Activated CD4-positive, alpha-beta T cell treated with anti-CD3 and anti-CD28 coated beads, Interleukin-2, Interleukin-6, amounts not matched to agents 100 ng/mL and 50 ng/mL, durations not matched to agents 16 hours and 8 hours (primary cell): ENCODE results near the gene VWCE.
"Not testable (repeated sequence)": the region's sequence is repeated elsewhere in the genome, so short reads cannot be mapped to it uniquely, and the experiment has no call there.

Experiments
- DNase-seq: peaks from one replicate; pipeline ENCODE4 v3.0.0-alpha.2; 2020

VWCE gene

DNA sequence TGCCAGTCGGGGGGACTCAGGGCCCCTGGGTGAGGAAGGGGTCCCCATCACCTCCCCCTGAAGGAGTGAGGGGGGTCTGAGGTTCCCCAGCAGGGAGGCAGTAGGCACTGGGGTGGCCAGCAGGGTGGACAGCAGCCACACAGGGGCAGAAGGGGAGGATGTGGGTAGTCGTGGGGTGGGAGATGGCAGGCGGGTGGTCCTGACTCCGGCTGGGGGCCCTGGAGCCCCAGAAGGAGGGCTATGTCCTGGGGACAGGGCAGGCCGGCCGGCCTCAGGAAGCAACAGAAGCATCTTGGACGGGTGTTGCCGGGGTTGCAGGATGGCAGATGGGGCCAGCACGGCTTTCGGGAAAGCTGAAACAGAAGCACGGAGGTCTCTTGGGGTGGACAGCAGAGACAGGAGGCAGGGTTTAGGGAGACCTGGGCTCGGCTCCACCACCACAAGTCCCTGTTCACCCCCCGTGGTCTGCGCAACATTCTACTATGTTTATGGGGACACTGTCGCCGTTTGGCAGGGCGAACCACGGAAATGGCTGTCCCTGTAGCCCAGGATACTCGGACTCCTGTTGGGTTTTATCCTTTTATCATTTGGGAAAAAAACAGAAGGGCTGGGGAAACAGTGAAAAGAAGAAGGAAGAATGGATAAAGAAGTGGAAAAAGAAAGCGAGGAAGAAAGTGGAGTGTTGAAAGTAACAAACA is 14.1 kb downstream of the VWCE start:
- DNase-seq, result no peak

DNA sequence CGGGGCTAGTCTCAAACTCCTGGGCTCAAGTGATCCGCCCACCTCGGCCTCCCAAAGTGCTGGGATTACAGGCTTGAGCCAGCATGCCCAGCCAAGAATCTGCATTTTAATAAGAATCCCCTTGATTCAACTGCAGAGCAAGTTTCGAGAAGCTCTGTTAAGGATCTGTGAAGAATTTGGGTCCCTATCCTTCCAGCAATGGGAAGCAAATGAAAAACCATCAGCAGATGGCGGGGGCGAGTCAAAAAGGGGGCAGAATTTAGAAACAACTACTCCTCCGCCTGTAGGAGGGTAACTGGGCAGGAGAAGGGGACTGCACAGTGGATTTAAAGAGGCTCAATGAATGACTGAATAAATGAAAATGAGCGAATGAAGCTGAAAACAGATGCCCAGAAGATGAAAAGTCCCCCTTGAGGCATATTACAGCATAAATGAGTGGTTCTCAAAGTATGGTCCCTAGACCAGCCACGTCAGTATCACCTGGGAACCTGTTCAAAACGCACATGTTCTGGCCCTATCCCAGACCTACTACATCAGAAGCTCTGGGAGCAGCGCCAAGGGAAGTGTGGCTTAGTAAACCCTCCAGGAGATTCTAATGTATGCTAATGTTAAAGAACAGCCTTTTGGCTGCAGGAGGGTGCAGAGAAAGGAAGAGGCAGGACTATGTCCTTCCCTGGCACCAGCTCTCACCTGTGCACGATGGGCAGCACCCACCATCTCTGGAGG is 15.0 kb downstream of the VWCE start:
- DNase-seq, result no peak

DNA sequence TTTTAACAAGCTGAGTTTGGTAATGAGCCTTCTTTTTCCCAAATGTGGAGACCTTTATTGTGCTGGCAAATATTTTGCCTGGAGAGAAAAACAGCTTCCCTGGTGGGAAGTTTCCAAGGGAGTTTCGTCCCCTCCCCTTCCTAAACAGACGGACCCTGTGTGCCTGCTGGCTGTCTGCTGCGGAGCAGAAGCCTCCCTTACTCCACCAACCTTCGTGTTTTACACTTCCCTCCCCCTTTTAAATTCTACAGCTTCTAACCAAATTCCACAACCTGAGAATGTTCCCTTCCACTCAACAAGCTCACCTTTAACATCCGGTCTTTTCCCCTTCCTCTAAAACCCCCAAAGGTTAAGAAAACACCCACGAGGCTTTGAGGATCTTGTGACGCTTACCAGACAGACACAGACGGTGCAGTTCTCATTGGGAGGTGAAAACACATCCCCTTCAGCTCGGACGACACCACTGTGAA is 17.1 kb downstream of the VWCE start:
- DNase-seq, result no peak

DNA sequence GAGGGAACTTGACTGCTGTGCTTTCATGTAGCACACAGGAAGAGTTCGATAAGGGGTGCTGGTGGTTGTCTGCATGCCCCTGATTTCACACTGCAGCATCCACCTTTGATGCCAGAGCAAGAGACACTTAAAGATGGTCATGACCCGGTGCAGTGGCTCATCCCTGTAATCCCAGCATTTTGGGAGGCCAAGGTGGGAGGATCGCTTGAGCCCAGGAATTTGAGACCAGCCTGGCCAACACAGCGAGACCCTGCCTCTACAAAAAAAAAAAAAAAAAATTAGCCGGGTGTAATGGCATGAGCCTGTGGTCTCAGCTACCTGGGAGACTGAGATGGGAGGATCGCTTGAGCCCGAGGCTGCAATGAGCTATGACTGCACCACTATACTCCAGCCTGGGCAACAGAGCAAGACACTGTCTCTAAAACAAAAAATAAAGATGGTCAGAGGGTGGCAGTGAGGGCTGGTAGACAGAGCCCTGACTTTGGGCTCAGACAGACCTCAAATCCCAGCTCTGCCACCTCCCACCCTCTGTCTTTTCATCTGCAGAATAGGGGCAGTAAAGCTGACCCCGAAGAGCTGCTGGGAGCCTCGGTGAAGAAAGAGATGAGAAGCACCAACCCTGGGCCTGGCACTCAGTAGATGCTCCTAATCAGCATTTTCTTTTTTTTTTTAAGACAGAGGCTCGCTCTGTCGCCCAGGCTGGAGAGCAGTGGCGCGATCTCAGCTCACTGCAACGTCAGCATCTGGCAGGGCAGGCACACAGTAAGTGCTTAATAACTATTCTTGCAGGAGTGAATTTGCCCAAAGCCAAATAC is 17.7 kb downstream of the VWCE start:
- DNase-seq, result no peak

DNA sequence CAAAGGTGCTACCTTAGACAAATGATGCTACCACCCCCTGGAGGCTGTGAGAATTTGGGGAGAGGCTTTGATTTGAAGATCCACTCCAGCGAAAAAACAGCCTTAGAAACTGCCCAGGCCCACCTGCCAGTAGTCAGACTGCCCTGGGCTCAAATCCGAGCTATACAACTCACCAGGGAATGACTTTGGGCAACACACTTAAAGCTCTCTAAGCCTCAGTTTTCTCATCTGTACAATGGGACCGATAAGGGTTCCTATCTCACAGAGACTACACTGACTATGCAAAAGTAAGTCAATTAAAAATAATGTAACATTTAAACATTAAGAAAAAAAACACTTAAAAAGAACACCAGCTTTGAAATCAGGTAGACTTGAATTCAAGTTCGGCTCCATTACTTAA is 19.9 kb downstream of the VWCE start:
- no peak for DNase-seq

DNA sequence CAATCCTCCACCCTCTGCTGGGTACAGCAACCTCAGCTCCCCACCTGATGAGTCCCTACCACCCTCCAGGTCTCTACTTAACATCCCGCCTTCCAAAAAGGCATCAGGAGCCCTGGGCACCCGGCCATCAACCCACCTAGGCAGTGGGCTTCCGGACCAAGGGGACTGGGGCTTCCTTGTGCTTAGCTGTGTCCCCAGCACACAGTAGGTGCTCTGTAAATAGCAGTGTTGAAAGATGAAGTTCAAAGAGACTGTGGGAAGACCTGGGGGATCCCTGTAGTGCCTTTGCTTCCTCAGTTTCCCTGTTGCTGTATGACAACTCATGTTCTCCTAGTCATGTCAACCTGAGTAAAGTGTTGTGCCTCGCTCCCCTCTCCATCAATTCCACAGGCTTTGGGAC is 21.0 kb downstream of the VWCE start:
- no peak for DNase-seq

DNA sequence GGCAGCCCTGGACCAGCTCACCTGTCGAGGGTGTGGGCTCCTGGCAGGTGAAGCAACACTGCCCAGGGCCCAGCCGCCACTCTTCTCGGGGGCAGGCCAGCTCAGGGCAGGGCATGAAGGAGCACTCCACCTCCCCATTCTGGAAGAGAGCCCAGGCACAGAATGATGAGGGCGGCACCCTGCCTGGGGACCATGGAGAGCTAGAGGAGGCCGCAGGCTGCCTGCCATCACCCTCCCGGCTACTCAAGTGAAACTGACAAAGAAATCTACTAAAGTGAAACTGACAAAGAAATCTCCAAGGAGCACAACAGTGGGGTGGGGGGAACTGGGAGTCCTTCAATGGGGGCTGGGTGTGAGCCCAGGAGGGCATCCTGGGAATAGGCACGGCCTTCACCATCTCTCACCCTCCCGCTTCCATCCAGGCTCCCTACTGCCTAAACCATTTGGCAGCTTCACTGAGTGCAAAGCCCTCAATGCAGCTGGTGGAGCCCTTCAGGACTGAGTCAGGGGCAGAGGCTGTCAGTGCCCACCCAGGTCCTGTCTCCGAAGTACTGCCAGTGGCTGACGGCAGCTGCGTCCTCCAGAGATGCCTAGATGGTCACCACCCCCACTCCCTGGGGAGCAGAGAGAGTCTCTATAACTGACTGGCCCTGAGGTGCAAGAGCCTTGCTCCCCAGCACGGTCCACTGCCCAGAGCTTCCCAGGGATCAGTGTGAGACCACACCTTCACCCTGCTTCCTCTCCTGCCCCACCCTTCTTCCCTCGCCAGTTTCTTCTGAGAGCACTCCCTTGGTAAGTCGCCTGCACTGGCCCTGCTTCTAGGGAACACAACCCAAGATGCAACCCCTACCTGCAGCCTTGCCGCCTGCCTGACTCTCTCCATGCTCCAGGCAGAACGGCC is 21.7 kb downstream of the VWCE start:
- no peak for DNase-seq

DNA sequence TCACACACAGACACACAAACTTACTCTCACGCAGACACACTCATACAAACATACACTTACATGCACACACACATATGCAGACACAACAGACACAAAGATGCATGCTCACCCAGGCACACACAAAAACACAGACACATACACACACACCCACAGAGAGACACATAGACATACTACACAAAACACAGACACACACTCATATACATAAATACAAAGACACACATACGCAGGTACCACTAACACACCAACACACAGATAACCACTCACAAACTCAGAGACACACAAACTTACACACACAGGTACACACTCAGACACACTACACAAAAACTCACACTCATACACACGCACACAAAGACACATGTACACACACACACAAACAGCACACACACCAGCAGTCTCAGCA is 22.4 kb downstream of the VWCE start:
- DNase-seq, result no peak

DNA sequence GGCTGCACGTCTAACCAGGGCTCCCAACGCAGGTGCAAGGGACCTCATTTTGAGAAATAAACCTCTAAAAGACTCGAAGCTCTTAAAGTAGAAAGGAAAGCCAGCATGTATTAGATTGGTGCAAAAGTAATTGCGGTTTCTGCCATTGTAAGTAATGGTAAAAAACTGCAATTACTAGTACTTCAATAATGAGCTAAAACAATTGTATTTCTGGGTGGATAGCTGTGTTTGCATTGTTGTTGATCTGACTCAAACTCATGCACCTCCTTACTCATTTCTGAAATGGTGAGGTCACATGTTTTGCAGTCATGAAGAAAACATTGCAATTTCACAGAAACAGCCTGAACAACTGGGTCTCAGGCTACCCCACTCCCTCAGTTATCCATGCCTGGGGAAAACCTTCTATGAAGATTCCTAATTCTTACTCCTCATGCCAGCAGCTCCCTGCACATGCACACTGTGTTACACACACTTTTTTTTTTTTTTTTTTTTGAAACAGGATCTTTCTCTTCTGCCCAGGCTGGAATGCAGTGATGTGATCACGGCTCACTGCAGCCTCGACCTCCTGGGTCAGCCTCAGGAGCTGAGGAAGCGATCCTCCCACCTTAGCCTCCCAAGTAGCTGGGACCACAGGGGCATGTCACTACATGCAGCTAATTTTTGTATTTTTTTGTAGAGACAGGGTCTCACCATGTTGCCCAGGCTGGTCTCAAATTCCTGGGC is 24.6 kb downstream of the VWCE start:
- DNase-seq, result peak; percentile 85

DNA sequence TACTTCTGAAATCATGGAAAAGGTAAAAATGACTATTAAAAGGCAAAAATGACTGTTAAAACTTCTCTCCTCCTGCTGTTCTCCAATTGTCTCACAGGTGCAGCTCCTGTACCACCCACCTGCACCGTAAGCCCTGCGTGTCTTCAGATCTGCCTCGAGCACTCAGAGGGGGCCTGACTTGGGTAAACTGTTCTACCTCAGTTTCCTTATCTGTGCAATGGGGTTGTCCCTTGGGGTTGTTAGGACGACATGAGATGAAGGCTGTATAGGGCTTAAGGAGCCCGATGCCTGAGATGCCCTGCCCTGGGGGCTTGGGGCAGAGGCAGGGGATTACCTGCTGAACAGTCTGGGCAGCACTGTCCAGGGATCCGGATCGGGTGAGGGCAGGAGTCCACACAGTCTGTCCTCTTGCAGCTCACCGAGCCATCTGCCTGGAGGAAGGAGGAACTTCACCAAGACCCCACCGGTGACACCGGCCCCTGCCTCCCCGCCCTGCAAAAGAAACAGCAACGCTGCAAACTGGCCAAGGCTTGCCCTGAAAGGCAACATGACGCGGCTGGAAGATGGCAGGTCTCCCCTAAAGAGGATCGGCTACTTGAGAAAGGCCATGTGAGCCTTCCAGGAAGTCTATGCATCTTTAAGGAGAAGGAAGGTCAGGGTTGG is 26.4 kb downstream of the VWCE start:
- DNase-seq, result no peak

DNA sequence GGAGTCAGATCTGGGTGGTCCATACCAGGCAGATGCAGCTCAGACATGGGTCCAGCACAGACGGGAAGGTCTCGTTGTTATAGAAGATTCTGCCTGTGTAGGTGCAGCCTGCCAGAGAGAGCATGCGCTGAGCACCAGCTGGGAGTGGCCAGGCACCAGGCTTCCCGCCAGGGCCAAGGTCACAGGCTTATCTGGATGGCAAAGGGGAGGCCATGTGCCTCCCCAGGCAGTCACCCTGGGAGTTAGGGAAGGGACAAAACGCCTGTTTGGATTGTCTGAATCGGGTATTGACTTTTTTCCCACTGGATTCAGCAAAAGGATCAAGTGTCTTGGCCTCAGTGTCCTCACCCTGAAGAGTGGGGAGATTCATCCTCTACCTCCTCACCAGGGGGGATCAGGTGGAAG is 27.7 kb downstream of the VWCE start:
- DNase-seq, result no peak

DNA sequence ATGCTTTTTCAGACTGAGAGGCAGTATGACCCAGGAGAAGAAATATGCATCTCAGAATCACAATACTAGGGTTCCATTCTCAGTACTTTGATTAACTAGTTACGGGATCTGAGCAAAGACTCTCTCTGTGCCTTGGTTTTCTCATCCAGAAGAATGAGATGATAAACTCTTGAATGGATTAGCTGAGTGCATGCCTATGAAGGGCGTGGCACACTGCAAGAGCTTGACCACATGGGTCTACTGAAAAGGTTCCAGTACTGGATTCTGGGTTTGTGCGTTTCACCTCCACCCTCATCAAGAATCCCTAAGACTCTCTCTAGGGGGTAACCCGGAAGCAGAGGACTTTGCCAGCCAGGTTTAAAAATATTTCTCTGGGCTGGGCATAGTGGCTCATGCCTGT is 28.5 kb downstream of the VWCE start:
- no peak for DNase-seq

DNA sequence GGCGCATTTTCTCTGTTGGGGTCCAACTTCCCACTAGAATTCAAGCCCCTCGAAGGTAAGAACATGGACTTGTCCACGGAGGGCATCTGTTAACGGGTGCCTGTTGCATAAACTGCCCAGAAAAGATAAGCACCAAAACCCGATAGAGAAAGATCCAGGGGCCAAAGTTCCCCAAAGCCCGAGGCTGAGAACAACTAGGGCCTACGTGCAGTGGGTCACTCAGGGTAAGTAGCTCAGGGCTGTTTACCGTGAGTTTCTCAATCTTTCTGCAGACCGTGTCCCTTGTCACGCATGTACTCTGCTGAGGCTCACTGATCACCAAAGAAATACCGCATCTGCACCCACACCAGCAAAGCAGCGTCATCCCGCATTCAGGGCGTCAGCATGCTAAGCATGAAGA is 29.8 kb downstream of the VWCE start:
- no peak for DNase-seq

DNA sequence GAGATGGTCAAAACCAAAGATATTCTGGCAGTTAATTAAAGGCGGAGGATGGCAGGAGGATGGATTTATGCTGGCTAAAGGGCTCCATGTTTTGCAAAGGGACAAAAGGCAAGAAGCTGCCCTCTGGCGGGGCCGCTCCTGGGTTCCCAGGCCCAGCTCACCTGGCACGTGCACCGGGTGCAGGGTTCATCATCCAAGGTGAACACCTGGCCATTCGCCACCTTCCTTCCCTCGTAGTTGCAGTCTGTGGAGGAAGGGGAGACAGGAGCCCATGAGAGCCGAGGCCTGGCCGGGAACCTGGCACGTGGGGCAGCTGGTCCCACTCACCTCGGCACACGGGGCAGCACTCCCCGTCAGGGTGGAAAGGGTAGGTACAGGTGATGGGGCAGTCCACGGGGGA is 30.3 kb downstream of the VWCE start:
- DNase-seq, result no peak

DNA sequence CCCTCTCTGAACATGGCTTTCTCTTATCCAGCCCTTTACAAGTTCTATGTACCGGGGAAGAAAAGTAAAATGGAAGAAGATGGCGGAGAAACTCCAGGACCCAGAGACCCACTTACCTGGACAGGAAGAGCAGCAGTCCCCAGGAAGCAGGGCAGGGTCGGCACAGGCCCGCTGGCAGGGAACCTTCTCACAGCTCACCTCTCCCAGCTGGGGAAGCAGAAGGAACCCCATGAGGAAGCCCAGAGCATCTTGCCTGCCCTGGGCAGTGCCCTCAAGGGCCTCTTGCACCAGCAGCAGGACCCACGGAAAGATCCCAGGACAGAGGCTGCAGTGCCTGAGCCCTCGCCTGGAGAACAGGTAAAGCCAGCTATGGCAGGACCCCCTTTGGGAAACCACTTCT is 30.7 kb downstream of the VWCE start:
- DNase-seq, result no peak

DNA sequence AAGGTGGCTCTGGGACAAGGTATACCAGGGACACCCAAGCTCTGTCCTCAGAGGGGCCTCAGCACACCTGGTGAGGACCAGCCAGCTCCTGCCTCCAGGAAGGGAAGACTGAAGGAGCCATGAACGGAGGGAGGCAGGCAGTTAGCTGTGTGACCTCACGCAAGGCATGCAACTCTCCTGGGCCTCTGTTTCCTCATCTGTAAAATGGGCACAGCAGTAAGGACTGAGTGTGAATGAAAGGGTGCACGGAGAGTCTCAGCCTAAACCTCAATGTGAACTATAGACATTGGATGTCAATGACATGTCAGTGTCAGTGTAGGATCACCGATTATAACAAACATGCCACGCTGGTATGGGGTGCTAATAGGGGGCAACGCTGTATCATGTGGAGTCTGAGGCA is 35.8 kb downstream of the VWCE start:
- no peak for DNase-seq

DNA sequence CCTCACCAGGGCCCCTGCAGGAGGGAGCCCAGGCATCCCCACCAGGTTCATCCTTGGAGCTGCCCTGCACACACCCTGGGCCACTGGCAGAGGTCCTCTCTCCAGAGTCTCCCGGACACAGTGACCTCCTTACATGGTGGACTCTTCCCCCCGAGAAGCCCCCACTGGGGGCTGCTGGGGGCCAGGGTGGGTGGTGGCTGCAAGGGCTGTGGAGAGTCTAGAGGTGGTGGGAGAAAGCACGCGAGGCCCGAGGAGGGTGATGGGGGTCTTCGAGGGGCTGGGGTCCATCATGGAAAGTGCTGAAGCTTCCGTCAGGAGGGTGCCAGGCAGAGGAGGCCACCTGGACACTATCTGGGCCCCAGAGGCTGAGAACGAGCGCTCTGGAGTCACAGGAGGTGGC is 36.6 kb downstream of the VWCE start:
- no peak for DNase-seq

DNA sequence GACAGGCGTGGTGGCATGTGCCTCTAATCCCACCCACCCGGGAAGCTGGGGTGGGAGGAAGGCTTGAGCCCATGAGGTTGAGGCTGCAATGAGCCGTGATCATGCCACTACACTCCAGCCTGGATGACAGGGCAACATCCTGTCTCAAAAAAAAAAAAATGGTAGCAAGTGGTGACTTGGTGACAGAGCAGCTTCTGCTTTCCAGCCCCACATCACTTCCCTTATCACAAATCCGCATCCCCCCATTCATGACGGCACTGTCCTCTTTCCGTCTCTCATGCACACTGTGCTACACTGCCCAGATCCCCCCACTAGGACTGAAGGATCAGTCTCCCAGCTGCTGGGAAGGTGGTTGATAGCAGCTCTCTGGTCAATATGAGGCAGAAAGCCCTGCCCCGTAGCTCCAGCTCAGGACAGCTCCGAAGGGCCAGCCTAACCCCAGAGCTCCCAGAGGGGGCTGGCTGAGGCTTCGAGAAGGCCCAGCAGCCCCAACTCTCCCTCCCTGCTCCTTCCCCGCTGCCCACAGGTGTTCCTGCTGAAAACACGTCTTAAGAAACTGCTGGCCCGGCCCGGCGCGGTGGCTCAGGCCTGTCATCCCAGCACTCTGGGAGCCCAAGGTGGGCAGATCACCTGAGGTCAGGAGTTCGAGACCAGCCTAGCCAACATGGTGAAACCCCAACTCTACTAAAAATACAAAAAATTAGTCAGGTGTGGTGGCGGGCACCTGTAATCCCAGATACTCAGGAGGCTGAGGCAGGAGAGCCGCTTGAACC is 38.2 kb downstream of the VWCE start:
- DNase-seq, result no peak

DNA sequence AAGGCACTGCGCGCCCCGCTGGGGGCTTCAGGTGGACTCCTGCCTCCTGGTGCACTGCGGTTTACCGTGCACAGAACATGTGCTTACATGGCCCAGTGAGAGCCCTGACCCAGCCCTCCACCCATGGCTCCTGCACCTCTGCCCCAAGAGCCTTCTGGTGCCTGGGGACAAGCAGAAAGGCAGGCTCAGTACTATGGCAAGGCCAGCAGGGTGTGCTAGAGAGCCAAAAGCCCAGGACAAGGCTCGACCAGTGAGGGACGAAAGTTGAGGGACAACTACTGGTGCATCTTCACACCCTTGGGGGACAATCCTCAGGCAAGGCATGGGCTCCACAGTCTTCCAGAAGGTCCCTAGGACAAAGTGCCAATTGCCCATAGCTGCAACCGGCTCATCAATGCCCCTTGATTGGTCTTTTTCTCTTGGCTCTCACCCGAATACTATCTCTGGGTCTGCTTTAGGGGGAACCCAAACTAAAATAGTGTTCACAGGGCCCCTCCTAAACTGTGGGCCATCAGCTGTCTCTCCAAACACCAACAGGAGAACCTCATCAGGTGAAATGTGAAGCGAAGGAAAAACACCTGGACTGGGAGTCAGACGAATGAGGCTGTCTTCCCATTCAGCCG is 40.6 kb downstream of the VWCE start:
- DNase-seq, result peak; percentile 87

DNA sequence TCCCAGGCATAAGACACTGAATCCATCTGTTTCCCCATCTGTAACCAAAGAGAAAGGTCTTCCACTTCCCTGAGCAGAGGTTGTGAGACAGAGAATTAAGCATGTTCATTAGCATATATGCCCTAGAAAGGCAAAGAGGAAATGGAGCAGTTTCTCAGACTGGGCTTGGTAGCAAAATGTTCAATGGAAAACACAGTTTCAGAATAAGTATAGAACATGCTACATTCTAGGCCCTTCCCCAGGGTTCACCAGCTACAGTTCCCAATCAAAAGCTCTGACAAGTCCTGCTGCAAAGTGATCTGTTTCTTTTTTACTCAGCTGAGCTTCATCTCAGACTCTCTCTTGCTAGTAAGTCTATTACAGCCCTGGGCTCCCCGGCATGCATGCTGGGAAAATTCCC is 42.8 kb downstream of the VWCE start:
- DNase-seq, result not testable (repeated sequence)
